Trophoblast cell (in vitro differentiated cells and primary cell): ENCODE data around the gene LILRB5.
"Not testable (repeated sequence)": the region's sequence is repeated elsewhere in the genome, so short reads cannot be mapped to it uniquely, and the experiment has no call there.

Experiments used
- DNase-seq, 2 donors: peaks; one replicate each; pipeline ENCODE4 v3.0.0-alpha.2; 2016
- H2AFZ ChIP-seq: 2 replicates; pipeline ENCODE4 v1.6.1; 2013; ENCODE audit warnings: low read length, moderate library complexity, mild to moderate bottlenecking; ENCODE audit not compliant: insufficient read depth, poor library complexity
- H2AK5ac ChIP-seq: 2 replicates; pipeline ENCODE4 v1.6.1; 2013; ENCODE audit warnings: mild to moderate bottlenecking, low read length
- H2BK120ac ChIP-seq: 2 replicates; pipeline ENCODE4 v1.6.1; 2013; ENCODE audit warnings: low read length, mild to moderate bottlenecking, moderate library complexity; ENCODE audit not compliant: insufficient read depth, poor library complexity
- H2BK12ac ChIP-seq: 2 replicates; pipeline ENCODE4 v1.6.1; 2013; ENCODE audit warnings: mild to moderate bottlenecking, low read length, moderate library complexity
- H2BK5ac ChIP-seq: 2 replicates; pipeline ENCODE4 v1.6.1; 2013; ENCODE audit warnings: low read length, low read depth, moderate library complexity, mild to moderate bottlenecking; ENCODE audit not compliant: poor library complexity
- H3K14ac ChIP-seq: 2 replicates; pipeline ENCODE4 v1.6.1; 2013; ENCODE audit warnings: mild to moderate bottlenecking, low read length
- H3K18ac ChIP-seq: 2 replicates; pipeline ENCODE4 v1.6.1; 2013; ENCODE audit warnings: mild to moderate bottlenecking, low read length
- H3K23ac ChIP-seq: 2 replicates; pipeline ENCODE4 v1.6.1; 2013; ENCODE audit warnings: low read length
- H3K27ac ChIP-seq: 2 replicates; pipeline ENCODE4 v1.5.1; 2013; ENCODE audit warnings: low read depth, mild to moderate bottlenecking, inconsistent platforms, low read length, moderate library complexity
- H3K27me3 ChIP-seq: 2 replicates; pipeline ENCODE4 v1.6.1; 2013; ENCODE audit warnings: inconsistent platforms, mild to moderate bottlenecking, low read length, moderate library complexity; ENCODE audit not compliant: insufficient read depth
- H3K36me3 ChIP-seq, 2 experiments: 1 replicate in 1 of 2; 2 replicates in 1 of 2; pipeline ENCODE4 v1.6.1; 2013; ENCODE audit warnings: low read length in 2 of 2, mild to moderate bottlenecking in 2 of 2, moderate library complexity in 1 of 2; ENCODE audit not compliant: insufficient read depth in 2 of 2, control insufficient read depth in 1 of 2
- H3K4ac ChIP-seq: 2 replicates; pipeline ENCODE4 v1.6.1; 2013; ENCODE audit warnings: low read depth, mild to moderate bottlenecking, low read length, moderate library complexity
- H3K4me1 ChIP-seq, 2 experiments: 1 replicate in 1 of 2; 2 replicates in 1 of 2; pipeline ENCODE4 v1.6.1; 2013; ENCODE audit warnings: low read length in 2 of 2, mild to moderate bottlenecking in 2 of 2, moderate library complexity in 1 of 2; ENCODE audit not compliant: insufficient read depth in 2 of 2, control insufficient read depth in 1 of 2
- H3K4me2 ChIP-seq: 2 replicates; pipeline ENCODE4 v1.6.1; 2013; ENCODE audit warnings: inconsistent platforms, mild to moderate bottlenecking, low read length, moderate library complexity
- H3K4me3 ChIP-seq: 2 replicates; pipeline ENCODE4 v1.5.1; 2013; ENCODE audit warnings: mild to moderate bottlenecking, low read depth, low read length, inconsistent platforms
- H3K79me1 ChIP-seq: one replicate; pipeline ENCODE4 v1.6.1; 2013; ENCODE audit warnings: low read length
- H3K79me2 ChIP-seq: 2 replicates; pipeline ENCODE4 v1.6.1; 2013; ENCODE audit warnings: low read length, mild to moderate bottlenecking; ENCODE audit not compliant: control insufficient read depth, insufficient read depth, poor library complexity
- H3K9ac ChIP-seq: 2 replicates; pipeline ENCODE4 v1.6.1; 2013; ENCODE audit warnings: mild to moderate bottlenecking, low read length
- H3K9me3 ChIP-seq: 2 replicates; pipeline ENCODE4 v1.6.1; 2013; ENCODE audit warnings: low read depth, mild to moderate bottlenecking, control low read depth, inconsistent platforms, low read length; ENCODE audit not compliant: insufficient read depth
- H4K12ac ChIP-seq: 2 replicates; pipeline ENCODE4 v1.6.1; 2013; ENCODE audit warnings: low read depth, mild to moderate bottlenecking, low read length, moderate library complexity
- H4K8ac ChIP-seq: 2 replicates; pipeline ENCODE4 v1.6.1; 2013; ENCODE audit warnings: low read depth, mild to moderate bottlenecking, low read length, moderate library complexity
- H4K91ac ChIP-seq: one replicate; pipeline ENCODE4 v1.6.1; 2013; ENCODE audit warnings: low read depth, mild to moderate bottlenecking, low read length, moderate library complexity
- WGBS: extraction: QIAGEN DNeasy Blood & Tissue Kit; methylation state at CpG from one replicate; pipeline ENCODE4 v1.1.7; 2013; ENCODE audit warnings: missing lambda C conversion rate; ENCODE audit not compliant: insufficient read length, insufficient coverage; ENCODE audit errors: extremely low coverage; 5-methylcytosine and 5-hydroxymethylcytosine counted together

The LILRB5 gene

DNA sequence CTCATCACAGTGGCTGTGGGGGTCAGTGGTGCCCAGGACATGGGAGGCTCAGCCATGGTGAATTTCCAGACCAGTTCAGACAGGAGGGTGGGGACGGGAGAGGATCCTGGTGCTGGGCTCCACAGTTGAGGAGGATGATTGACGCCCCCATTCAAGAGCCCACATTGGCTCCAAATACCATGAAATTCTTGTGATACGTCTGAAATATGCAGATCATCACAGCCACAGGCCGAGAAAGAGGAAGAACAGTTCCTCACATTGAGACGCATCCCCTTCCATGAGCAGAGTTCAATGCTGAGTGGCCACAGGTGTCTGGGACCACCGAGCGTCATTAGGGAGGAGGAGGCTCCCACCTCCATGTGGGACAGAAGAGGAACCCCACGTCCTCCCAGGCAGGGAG lies 13.3 kb downstream of the LILRB5 start:
- H3K79me1 ChIP-seq, H3K9me3 ChIP-seq, H2AK5ac ChIP-seq, DNase-seq, H3K4me3 ChIP-seq, H3K14ac ChIP-seq, H3K36me3 ChIP-seq, H4K91ac ChIP-seq, H3K79me2 ChIP-seq, H2BK120ac ChIP-seq, H3K9ac ChIP-seq, H2BK12ac ChIP-seq, H3K4me2 ChIP-seq, H2AFZ ChIP-seq, H4K8ac ChIP-seq, H3K23ac ChIP-seq, H3K27me3 ChIP-seq, H3K27ac ChIP-seq, H3K18ac ChIP-seq, H4K12ac ChIP-seq, H3K4ac ChIP-seq, H2BK5ac ChIP-seq, H3K4me1 ChIP-seq: not testable (repeated sequence)
- no CpG with 5 or more reads among the region's 8 CpGs for WGBS

DNA sequence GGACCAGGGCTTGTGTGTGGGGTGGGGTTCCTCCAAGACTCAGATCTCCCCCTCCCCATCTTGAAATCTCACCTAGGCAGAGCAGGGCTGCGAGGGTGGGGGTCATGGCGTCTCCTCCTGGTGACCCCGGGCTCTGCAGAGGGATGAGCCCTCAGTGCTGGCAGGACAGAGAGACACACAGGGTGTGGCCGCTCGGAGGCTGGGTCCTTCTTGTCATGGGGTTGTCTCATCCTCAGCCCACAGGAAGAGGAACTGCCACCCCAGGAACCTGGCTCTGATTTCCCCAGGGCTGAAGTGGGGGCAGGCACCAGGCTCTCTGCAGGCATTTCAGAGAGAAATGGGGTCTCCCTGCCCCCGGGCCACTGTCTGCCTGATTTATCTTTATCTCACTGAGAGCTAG lies 14.4 kb downstream of the LILRB5 start, which contains the start of gene LILRA6:
Gene LILRA6, minus strand, starts transcription at position 145 of the 400 bp plus-strand sequence.
- WGBS, result no CpG with 5 or more reads among the region's 6 CpGs
- H3K4ac ChIP-seq, H3K14ac ChIP-seq: not testable (repeated sequence)

DNA sequence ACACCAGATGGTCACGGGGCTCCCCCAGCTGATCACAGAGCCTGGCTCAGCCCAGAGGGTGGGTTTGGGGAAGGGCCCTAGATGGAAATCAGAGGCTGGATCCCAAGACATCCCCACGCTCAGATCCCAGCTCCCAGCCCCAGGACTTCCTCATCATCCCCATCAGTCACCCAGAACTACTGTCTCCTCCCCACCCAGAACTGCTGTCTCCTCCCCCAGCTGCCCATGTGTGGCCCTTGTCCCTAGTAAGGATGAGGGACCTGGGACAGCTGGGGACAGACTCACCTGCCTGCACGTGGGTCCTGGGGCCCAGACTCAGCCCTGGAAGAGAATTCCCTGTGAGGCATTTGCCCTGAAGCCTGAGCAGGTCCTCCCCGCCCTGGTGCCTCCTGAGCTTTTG lies 14.8 kb downstream of the LILRB5 start:
- H3K4ac ChIP-seq, H3K27me3 ChIP-seq, H3K36me3 ChIP-seq: not testable (repeated sequence)

More for the DNA sequence above, 14.4 kb downstream of the LILRB5 start, which contains the start of gene LILRA6:
- not testable (repeated sequence) for H3K23ac ChIP-seq, H2BK12ac ChIP-seq, H3K4me1 ChIP-seq, H2BK120ac ChIP-seq, H3K36me3 ChIP-seq, H3K9ac ChIP-seq, H4K8ac ChIP-seq, H4K12ac ChIP-seq, H3K9me3 ChIP-seq, H2AFZ ChIP-seq, H3K79me1 ChIP-seq, H2BK5ac ChIP-seq, H2AK5ac ChIP-seq, H3K18ac ChIP-seq, H3K4me3 ChIP-seq, DNase-seq, H3K27me3 ChIP-seq, H4K91ac ChIP-seq, H3K79me2 ChIP-seq, H3K27ac ChIP-seq, H3K4me2 ChIP-seq

DNA sequence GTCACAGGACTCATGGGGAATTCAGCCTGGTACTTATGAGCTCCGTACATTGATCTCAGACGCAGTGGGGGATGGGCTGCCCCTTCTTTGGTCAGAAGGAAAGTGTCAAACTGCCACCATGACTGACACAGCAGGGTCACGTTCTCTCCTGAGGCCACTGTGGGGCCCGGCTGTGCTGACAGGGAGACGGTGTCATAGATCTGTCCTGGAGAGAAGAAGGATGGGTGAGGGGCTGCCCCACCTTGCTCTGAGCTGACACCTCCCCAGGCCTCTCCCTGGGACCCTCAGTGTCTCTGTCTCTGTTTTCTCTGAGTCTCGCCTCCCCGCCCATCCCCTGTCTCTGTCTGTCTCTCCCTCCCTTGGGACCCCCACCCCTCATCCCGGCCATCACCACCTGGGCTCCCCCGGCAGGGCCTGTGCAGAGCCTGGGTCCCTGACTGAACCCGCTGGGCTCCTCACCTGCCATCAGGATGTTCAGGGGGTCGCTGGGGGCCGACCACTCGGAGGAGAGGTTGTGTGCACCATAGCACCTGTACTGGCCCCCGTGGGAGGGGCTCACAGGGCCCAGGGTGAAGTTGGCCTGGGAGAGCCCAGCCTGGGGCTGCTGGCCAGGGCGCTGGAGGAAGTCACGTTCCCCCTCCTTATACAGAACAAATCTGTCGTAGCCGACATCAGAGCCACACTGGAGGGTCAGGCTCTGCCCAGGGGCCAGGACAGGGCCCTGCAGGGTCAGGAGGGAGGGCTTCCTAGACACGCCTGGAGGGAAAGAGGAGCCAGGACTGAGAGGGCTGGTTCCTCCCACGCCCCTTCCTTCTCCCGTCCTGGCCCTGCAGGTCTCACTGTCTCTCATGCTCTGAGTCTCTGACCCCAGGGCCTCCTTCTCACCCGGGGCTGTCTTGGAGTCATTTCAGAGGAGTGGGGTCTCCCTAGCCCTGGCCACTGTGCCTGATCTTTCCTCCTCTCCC lies 16.4 kb downstream of the LILRB5 start:
- not testable (repeated sequence) for H3K79me2 ChIP-seq, H3K79me1 ChIP-seq, H3K18ac ChIP-seq, H3K23ac ChIP-seq, H3K14ac ChIP-seq, H4K12ac ChIP-seq, H3K9ac ChIP-seq, H3K36me3 ChIP-seq, H2BK5ac ChIP-seq, DNase-seq, H2AFZ ChIP-seq, H3K27ac ChIP-seq, H2AK5ac ChIP-seq, H3K4me2 ChIP-seq, H4K8ac ChIP-seq, H3K9me3 ChIP-seq, H2BK12ac ChIP-seq, H3K4ac ChIP-seq, H3K27me3 ChIP-seq, H3K4me3 ChIP-seq, H4K91ac ChIP-seq, H2BK120ac ChIP-seq, H3K4me1 ChIP-seq
- no CpG with 5 or more reads among the region's 22 CpGs for WGBS

More for the DNA sequence above, 14.8 kb downstream of the LILRB5 start:
- H2BK12ac ChIP-seq, H3K79me2 ChIP-seq, DNase-seq, H3K4me3 ChIP-seq, H3K9me3 ChIP-seq, H3K14ac ChIP-seq, H2AFZ ChIP-seq, H3K27ac ChIP-seq, H2BK5ac ChIP-seq, H3K4me2 ChIP-seq, H3K23ac ChIP-seq, H3K4me1 ChIP-seq, H4K12ac ChIP-seq, H2BK120ac ChIP-seq, H4K91ac ChIP-seq, H2AK5ac ChIP-seq, H3K79me1 ChIP-seq, H3K18ac ChIP-seq, H4K8ac ChIP-seq, H3K9ac ChIP-seq: not testable (repeated sequence)
- no CpG with 5 or more reads among the region's 4 CpGs for WGBS
